ENCODE results near the gene FERMT2. TPM values are rescaled to one million over a fixed set of nuclear protein-coding genes. Genes with fewer than 3 reads are reported as not detected.
"Not testable (repeated sequence)": the region's sequence is repeated elsewhere in the genome, so short reads cannot be mapped to it uniquely, and the experiment has no call there.

The FERMT2 gene
- total RNA-seq, 1 donor from 2014 or later: 64.2 TPM

DNA sequence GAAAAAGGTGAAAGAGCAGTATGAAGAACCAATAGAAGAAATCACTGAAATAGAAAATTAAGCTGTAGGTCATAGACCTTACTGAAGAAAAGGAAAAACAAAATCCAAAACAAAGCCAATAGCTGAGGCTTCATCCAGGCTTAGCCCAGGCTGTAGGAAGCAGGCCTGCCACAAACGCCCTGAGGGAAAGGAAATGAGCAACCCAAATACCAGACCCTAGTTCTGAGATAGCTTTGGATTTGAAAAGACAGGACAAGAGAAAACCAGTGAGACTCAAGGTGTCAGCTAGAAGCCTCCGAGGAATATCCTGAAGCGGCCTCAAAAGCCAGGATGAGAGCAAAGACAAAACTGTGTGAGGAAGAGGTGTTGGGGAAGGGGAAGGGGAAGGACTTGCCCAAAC, 79.2 kb downstream of the FERMT2 start:
- TF ChIP-seq, protein P1, sequence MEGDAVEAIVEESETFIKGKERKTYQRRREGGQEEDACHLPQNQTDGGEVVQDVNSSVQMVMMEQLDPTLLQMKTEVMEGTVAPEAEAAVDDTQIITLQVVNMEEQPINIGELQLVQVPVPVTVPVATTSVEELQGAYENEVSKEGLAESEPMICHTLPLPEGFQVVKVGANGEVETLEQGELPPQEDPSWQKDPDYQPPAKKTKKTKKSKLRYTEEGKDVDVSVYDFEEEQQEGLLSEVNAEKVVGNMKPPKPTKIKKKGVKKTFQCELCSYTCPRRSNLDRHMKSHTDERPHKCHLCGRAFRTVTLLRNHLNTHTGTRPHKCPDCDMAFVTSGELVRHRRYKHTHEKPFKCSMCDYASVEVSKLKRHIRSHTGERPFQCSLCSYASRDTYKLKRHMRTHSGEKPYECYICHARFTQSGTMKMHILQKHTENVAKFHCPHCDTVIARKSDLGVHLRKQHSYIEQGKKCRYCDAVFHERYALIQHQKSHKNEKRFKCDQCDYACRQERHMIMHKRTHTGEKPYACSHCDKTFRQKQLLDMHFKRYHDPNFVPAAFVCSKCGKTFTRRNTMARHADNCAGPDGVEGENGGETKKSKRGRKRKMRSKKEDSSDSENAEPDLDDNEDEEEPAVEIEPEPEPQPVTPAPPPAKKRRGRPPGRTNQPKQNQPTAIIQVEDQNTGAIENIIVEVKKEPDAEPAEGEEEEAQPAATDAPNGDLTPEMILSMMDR (conservative IDR thresholded peaks at IDR 0.05): no peak
- DNase-seq (ENCODE audit: low read depth, low spot score): no peak
- Mint-ChIP-seq H3K4me1 (peaks cover 5% of the 10 kb centered on the region), H3K4me3 (no peak overlapping the region), H3K27ac (ENCODE audit: unreplicated experiment) (peak overlapping the region; percentile 89), H3K9me3 (no peaks in the 10 kb centered on the region), H3K36me3 (ENCODE audit: low read depth) (peaks cover 13% of the 10 kb centered on the region), H3K27me3 (ENCODE audit: low read depth) (no peaks in the 10 kb centered on the region)

DNA sequence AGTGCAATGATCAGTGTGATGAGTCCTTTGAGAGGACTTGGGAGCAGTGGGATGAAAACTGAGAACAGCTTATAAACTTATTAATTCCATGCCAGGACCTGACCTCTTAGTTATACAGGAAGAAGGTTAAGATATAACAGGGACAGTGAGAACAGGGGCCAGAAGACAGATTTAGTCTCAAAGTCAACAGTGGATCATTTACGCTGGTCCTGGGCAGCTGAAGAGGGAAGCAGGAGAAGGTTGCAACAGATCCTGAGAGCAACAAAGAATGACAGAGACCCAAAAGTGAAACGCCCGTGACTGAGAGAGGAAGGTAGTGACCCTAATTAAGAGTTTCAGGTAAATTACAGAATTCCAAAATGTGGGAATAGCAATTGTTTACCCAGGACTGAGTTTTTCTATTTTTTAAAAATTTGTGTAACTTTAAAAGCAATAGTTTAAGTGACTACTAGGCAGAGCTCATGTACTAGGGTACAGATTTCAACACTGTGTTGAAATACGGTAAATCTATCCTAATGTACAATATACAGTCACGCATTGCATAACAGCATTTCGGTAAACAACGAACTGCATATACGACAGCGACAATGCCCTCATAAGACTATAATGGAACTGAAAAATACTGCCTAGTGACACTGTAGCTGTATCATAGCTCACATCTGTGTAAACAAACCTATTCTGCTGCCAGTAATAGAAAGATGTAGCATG, 81.8 kb downstream of the FERMT2 start:
- Mint-ChIP-seq H3K27me3 (ENCODE audit: low read depth) (no peaks in the 10 kb centered on the region), H3K9me3 (no peaks in the 10 kb centered on the region), H3K4me1 (peaks cover 5% of the 10 kb centered on the region), H3K27ac (ENCODE audit: unreplicated experiment) (no peak overlapping the region), H3K4me3 (no peak overlapping the region), H3K36me3 (ENCODE audit: low read depth) (peaks cover 14% of the 10 kb centered on the region)
- no peak for DNase-seq (ENCODE audit: low read depth, low spot score)
- TF ChIP-seq, protein P1 (conservative IDR thresholded peaks at IDR 0.05): no peak

DNA sequence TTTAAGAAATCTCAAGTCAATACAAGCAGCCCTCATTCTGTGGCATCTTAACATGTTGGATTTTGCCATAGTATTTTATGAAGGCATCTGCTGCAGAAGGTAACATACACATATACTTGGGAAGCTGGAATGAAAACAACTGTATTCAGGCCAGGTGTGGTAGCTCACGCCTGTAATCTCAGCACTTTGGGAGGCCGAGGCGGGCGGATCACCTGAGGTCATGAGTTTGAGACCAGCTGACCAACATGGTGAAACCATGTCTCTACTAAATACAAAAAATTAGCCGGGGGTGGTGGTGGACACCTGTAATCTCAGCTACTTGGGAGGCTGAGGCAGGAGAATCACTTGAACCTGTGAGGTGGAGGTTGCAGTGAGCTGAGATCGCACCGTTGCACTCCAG, 86.0 kb downstream of the FERMT2 start:
- peaks cover 12% of the 10 kb centered on the region for H3K36me3 Mint-ChIP-seq (ENCODE audit: low read depth)
- H3K9me3 Mint-ChIP-seq; H3K4me1 Mint-ChIP-seq; H3K27ac Mint-ChIP-seq (ENCODE audit: unreplicated experiment); DNase-seq (ENCODE audit: low read depth, low spot score); H3K4me3 Mint-ChIP-seq; H3K27me3 Mint-ChIP-seq (ENCODE audit: low read depth): not testable (repeated sequence)

DNA sequence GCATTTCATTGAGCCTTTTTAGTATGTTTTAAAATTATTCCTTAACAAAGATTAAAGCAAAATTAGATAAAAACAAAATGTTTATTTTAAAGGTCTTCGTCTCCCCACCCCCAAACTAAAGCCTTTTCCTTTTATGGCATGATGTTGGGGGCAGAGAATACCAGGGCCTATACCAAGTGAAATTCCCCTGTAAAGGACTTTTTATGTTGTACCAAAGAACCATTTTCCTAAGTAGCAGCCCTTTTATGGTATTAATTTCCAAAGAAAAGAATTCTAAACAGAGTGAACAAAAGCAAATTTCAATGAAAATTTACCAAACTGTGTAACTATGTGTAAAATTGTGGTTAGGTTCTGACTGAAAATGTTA, 87.5 kb downstream of the FERMT2 start:
- no peak overlapping the region for H3K4me3 Mint-ChIP-seq
- peaks cover 18% of the 10 kb centered on the region for H3K36me3 Mint-ChIP-seq (ENCODE audit: low read depth)
- no peak for DNase-seq (ENCODE audit: low read depth, low spot score)
- H3K4me1 Mint-ChIP-seq: peaks cover 5% of the 10 kb centered on the region
- TF ChIP-seq, protein P1 (conservative IDR thresholded peaks at IDR 0.05): no peak
- no peaks in the 10 kb centered on the region for H3K27me3 Mint-ChIP-seq (ENCODE audit: low read depth)
- H3K27ac Mint-ChIP-seq (ENCODE audit: unreplicated experiment): no peak overlapping the region
- H3K9me3 Mint-ChIP-seq: no peaks in the 10 kb centered on the region

DNA sequence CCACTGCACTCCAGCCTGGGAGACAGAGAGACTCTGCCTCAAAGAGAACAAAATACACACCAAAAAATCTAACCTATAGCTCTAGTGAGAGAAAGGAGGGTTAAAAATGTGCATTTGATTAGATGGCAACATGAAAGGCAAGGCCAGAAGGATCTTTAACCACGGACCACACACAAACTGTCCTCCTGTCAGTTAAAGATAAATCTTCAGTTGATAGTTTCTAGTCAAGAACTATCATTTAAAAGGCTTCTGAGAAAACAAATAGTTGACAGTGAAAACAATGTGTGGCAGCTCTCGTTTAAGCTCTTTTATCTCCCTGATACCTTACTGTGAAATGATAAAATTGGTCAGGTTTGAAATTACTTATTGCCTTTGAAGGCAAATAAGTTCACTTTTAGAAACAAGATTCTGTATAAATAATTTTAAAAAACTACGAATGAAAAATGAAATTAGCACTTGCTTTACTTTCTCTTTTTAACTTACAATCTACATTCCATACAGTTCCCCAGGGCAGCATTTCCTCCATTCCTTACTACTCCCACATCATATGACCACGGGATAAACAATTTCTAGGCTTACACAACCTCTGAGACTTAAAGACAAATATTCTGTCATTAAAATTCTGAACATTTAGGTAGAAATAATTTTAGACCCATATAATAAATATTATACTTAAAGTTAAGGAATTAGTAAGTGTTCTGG, 88.1 kb downstream of the FERMT2 start:
- no peak overlapping the region for H3K27ac Mint-ChIP-seq (ENCODE audit: unreplicated experiment)
- DNase-seq (ENCODE audit: low read depth, low spot score): no peak
- H3K9me3 Mint-ChIP-seq: no peaks in the 10 kb centered on the region
- TF ChIP-seq, protein P1 (conservative IDR thresholded peaks at IDR 0.05): no peak
- peaks cover 22% of the 10 kb centered on the region for H3K36me3 Mint-ChIP-seq (ENCODE audit: low read depth)
- H3K4me3 Mint-ChIP-seq: no peak overlapping the region
- no peaks in the 10 kb centered on the region for H3K27me3 Mint-ChIP-seq (ENCODE audit: low read depth)
- H3K4me1 Mint-ChIP-seq: peaks cover 5% of the 10 kb centered on the region

DNA sequence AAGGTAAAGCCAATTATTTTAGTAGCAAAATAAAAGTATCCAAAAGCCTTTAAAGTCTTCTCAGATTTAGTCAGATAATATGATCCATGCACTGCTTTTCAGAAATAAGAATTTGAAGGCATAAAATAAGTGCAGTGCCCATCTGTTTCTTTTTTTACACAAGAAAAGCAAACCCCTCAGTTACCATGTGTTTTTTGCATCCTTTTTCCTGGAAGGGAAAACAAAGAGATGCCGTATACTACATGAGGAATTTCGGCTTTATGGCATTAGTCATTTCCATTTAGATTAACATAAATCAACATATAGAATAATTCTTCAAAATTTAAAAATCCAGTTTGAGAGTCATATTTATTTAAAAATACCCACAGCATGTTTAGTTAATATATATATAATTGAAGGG, 89.4 kb downstream of the FERMT2 start:
- Mint-ChIP-seq H3K4me1 (peaks cover 5% of the 10 kb centered on the region), H3K4me3 (no peak overlapping the region), H3K9me3 (no peaks in the 10 kb centered on the region), H3K27me3 (ENCODE audit: low read depth) (no peaks in the 10 kb centered on the region), H3K27ac (ENCODE audit: unreplicated experiment) (no peak overlapping the region), H3K36me3 (ENCODE audit: low read depth) (peaks cover 27% of the 10 kb centered on the region)
- no peak for DNase-seq (ENCODE audit: low read depth, low spot score)
- TF ChIP-seq, protein P1 (conservative IDR thresholded peaks at IDR 0.05): no peak

All from neural crest cell (in vitro differentiated cells).